Smooth muscle cell (in vitro differentiated cells): ENCODE data around the gene LZTFL1. TPM values are rescaled to one million over a fixed set of nuclear protein-coding genes. Genes with fewer than 3 reads are reported as not detected.

Source experiments
- DNase-seq: peaks from one replicate; lab custom pipeline; 2025; ENCODE audit not compliant: unreplicated experiment; lab: John Stamatoyannopoulos, UW
- H2AFZ ChIP-seq: fragments of 200-600 bp; sonication (generic); 2 replicates; pipeline ENCODE4 v1.6.0; 2016; ENCODE audit warnings: antibody characterized with exemption, low read depth, mild to moderate bottlenecking
- H3F3A ChIP-seq: fragments of 200-600 bp; sonication (generic); 2 replicates; pipeline ENCODE4 v1.6.0; 2017; ENCODE audit warnings: antibody characterized with exemption, low read depth
- H3K27ac ChIP-seq: fragments of 200-600 bp; sonication (generic); 2 replicates; pipeline ENCODE4 v1.5.1; 2016; ENCODE audit warnings: low read depth, mild to moderate bottlenecking
- H3K27me3 ChIP-seq: fragments of 200-600 bp; sonication (generic); 2 replicates; pipeline ENCODE4 v1.6.1; 2016; ENCODE audit warnings: low read depth, mild to moderate bottlenecking
- H3K36me3 ChIP-seq: fragments of 200-600 bp; sonication (generic); 2 replicates; pipeline ENCODE4 v1.5.1; 2016; ENCODE audit warnings: low read depth
- H3K4me1 ChIP-seq: fragments of 200-600 bp; sonication (generic); 2 replicates; pipeline ENCODE4 v1.5.1; 2016; ENCODE audit warnings: low read depth
- H3K4me2 ChIP-seq: fragments of 200-600 bp; sonication (generic); 2 replicates; pipeline ENCODE4 v1.6.0; 2016; ENCODE audit warnings: mild to moderate bottlenecking
- H3K4me3 ChIP-seq: fragments of 200-600 bp; sonication (generic); 2 replicates; pipeline ENCODE4 v1.5.1; 2016; ENCODE audit warnings: mild to moderate bottlenecking
- H3K79me2 ChIP-seq: fragments of 200-600 bp; sonication (generic); 2 replicates; pipeline ENCODE4 v1.6.0; 2016; ENCODE audit warnings: low read depth, mild to moderate bottlenecking
- H3K9ac ChIP-seq: fragments of 200-600 bp; sonication (generic); 2 replicates; pipeline ENCODE4 v1.6.0; 2016; ENCODE audit warnings: low read depth
- H3K9me3 ChIP-seq: fragments of 200-600 bp; sonication (generic); replicated peaks from 2 replicates; pipeline ENCODE4 v1.5.1; 2016; ENCODE audit warnings: low read depth
- H4K20me1 ChIP-seq: fragments of 200-600 bp; sonication (generic); 2 replicates; pipeline ENCODE4 v1.6.0; 2016; ENCODE audit warnings: low read depth
- WGBS: methylation state at CpG from one replicate; pipeline ENCODE4 v1.1.7; 2016; ENCODE audit warnings: low lambda C conversion rate; 5-methylcytosine and 5-hydroxymethylcytosine counted together
- polyA plus RNA-seq: library from polyadenylated mRNA; unstranded; fragments of >200 nt; fragmentation: Nextera tagmentation; extraction: Ambion mirVana; gene quantifications from 2 replicates; pipeline ENCODE4 v1.2.1, GENCODE V29; 2016
- total RNA-seq: library from RNA; depleted of rRNA; stranded (reverse); fragments of >200 nt; gene quantifications from 2 replicates; pipeline ENCODE4 v1.2.3, GENCODE V29; 2014
- TF ChIP-seq, protein P1 (sequence below): fragments of 200-600 bp; sonication (generic); IDR thresholded peaks from 2 replicates; pipeline ENCODE4 v1.5.1; 2017; ENCODE audit warnings: borderline replicate concordance, mild to moderate bottlenecking, antibody characterized with exemption; ENCODE audit not compliant: insufficient read depth, poor library complexity, severe bottlenecking

The LZTFL1 gene
- total and polyA plus RNA-seq, 2 experiments from 2014 or later: 8.6 to 29.4 TPM

DNA sequence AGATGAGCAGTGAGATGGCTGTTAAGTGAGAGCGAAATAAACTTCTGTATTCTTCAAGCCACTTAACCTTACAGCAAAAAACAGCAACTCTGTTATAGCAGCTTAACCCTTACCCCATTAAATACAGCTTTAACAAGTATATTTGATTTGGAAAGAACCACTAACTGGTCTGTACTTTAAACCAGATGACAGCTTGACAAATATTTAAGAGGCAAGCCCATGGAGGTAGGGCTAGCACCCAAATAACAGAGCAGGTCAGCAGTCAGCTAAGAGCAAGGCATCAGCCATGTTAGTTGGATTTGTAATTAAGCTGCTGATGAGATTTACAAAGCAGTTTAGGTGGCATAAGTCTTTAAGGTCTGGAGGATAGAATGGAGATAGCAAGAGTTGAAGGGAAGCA, 3.5 kb downstream of the LZTFL1 start:
- Histone ChIP-seq H2AFZ (no peak overlapping the region), H3K4me2 (no peak overlapping the region), H3K9ac (no peak overlapping the region), H3K9me3 (no peaks in the 10 kb centered on the region), H3K4me1 (peaks cover 6% of the 10 kb centered on the region), H3K27ac (no peak overlapping the region), H3K79me2 (no peaks in the 10 kb centered on the region), H4K20me1 (no peaks in the 10 kb centered on the region), H3F3A (no peaks in the 10 kb centered on the region), H3K4me3 (no peak overlapping the region), H3K27me3 (no peaks in the 10 kb centered on the region), H3K36me3 (no peaks in the 10 kb centered on the region)
- WGBS: 100% methylated on average over 1 of the region's 1 CpG
- no peak for DNase-seq
- TF ChIP-seq, protein P1, sequence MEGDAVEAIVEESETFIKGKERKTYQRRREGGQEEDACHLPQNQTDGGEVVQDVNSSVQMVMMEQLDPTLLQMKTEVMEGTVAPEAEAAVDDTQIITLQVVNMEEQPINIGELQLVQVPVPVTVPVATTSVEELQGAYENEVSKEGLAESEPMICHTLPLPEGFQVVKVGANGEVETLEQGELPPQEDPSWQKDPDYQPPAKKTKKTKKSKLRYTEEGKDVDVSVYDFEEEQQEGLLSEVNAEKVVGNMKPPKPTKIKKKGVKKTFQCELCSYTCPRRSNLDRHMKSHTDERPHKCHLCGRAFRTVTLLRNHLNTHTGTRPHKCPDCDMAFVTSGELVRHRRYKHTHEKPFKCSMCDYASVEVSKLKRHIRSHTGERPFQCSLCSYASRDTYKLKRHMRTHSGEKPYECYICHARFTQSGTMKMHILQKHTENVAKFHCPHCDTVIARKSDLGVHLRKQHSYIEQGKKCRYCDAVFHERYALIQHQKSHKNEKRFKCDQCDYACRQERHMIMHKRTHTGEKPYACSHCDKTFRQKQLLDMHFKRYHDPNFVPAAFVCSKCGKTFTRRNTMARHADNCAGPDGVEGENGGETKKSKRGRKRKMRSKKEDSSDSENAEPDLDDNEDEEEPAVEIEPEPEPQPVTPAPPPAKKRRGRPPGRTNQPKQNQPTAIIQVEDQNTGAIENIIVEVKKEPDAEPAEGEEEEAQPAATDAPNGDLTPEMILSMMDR: no peak

DNA sequence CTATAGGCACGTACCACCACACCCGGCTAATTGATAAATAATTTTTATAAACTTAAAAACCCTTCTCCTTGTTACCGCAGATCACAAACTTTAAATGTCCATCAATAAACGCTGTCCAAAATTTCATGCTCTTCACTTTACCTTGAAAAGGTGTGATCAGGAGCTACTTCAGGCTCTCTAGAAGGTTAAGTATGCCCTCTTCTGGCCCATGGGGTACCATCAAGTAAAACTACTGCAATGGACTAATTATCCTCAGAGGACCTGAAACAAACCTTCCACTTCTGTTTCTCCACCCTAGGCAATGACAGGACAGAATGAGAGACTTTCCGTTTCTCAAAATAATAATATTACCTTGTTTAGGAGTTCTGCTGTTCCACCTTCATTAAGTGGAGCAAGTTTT, 9.2 kb downstream of the LZTFL1 start:
- Histone ChIP-seq H3K9me3 (no peaks in the 10 kb centered on the region), H3K27me3 (no peaks in the 10 kb centered on the region), H2AFZ (no peak overlapping the region), H3K79me2 (no peaks in the 10 kb centered on the region), H3K27ac (no peak overlapping the region), H4K20me1 (no peaks in the 10 kb centered on the region), H3K36me3 (peaks cover 8% of the 10 kb centered on the region), H3K4me2 (no peak overlapping the region), H3F3A (no peaks in the 10 kb centered on the region), H3K9ac (no peak overlapping the region), H3K4me1 (no peaks in the 10 kb centered on the region), H3K4me3 (no peak overlapping the region)
- TF ChIP-seq, protein P1: no peak
- 96% methylated on average over 5 of the region's 5 CpGs for WGBS
- no peak for DNase-seq

DNA sequence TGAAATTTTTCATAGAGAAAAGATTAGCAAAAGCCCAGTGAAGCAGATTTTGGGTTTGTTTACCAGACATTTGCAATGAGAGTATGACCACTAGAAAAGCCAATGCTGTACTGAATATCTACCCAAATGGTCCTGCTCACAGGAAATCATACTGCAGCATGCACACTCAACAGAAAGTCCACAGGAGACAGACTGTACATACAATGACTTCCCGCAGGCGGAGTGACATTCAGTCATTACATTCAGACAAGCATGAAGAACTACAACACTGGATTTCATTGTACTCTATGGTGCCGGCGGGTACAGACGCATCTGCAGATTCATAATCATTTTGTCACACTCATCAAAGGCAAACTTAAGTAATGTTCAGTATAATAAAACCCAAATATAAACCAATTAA, 11.8 kb downstream of the LZTFL1 start:
- no peaks in the 10 kb centered on the region for H3K27me3 ChIP-seq
- H3K27ac ChIP-seq: no peak overlapping the region

DNA sequence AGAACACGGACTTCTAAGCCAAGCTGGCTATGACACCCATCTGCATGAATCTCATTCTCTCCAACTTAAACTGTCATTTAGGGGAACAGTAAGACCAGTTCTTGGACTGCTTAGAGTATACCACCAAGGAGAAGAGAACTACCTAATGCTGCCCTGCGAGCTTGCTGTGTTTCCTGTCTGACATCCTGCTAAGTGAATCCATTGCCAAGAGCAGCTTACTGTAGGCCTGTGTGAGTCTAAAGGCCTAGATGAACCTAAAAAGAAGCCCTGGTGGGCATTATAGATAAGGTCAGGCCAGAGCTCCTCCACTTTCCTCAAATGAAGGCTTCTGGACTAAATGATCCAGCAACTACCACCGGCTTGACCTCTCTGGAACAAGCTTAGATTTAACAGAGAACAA, 15.0 kb downstream of the LZTFL1 start:
- Histone ChIP-seq H3K27me3 (no peaks in the 10 kb centered on the region), H3K27ac (no peak overlapping the region), H3F3A (no peaks in the 10 kb centered on the region), H3K9me3 (no peaks in the 10 kb centered on the region), H3K79me2 (no peaks in the 10 kb centered on the region), H3K9ac (no peak overlapping the region), H2AFZ (no peak overlapping the region), H3K4me2 (no peak overlapping the region), H4K20me1 (no peaks in the 10 kb centered on the region), H3K36me3 (peaks cover 19% of the 10 kb centered on the region), H3K4me1 (no peaks in the 10 kb centered on the region), H3K4me3 (no peak overlapping the region)
- no peak for DNase-seq
- WGBS: 91% methylated on average over 3 of the region's 3 CpGs
- TF ChIP-seq, protein P1: no peak

More for the DNA sequence above, 11.8 kb downstream of the LZTFL1 start:
- H4K20me1 ChIP-seq: no peaks in the 10 kb centered on the region
- H3K9me3 ChIP-seq: no peaks in the 10 kb centered on the region
- no peak overlapping the region for H3K9ac ChIP-seq
- H3F3A ChIP-seq: no peaks in the 10 kb centered on the region
- H3K79me2 ChIP-seq: no peaks in the 10 kb centered on the region
- peaks cover 12% of the 10 kb centered on the region for H3K36me3 ChIP-seq
- no peak overlapping the region for H3K4me2 ChIP-seq
- TF ChIP-seq, protein P1: no peak
- 86% methylated on average over 5 of the region's 5 CpGs for WGBS
- H3K4me3 ChIP-seq: no peak overlapping the region
- DNase-seq: no peak
- no peak overlapping the region for H2AFZ ChIP-seq
- no peaks in the 10 kb centered on the region for H3K4me1 ChIP-seq
